Measurements from ENCODE around the gene TEKT5. TPM values are rescaled to one million over a fixed set of nuclear protein-coding genes. Genes with fewer than 3 reads are reported as not detected.
"Not testable (repeated sequence)": the region's sequence is repeated elsewhere in the genome, so short reads cannot be mapped to it uniquely, and the experiment has no call there.

TEKT5 gene
- total and polyA plus RNA-seq, 2 donors (not counting 1 experiment from before 2014, with no cell fraction given): 0.06 TPM; not detected in 1

GRCh38 chr16:10679921-10680320 is 14.8 kb downstream of the TEKT5 start:
- DNase-seq (ENCODE audit: low read depth in 2 of 2): no peak
- TF ChIP-seq EZH2 (IDR thresholded peaks at IDR 0.05; ENCODE audit: low read length, missing control alignments): no peak
- no peak for TF ChIP-seq CTCF (conservative IDR thresholded peaks at IDR 0.05 in 1 of 2, IDR thresholded peaks at IDR 0.05 in 1 of 2; ENCODE audit: low read depth in 1 of 2, low read length in 2 of 2)
- Histone ChIP-seq H3K4me1 (ENCODE audit: control insufficient read depth, extremely low read depth, insufficient read depth, low read length) (no peaks in the 10 kb centered on the region), H3K4me3 (replicated peaks in 1 of 4; ENCODE audit: control extremely low read depth in 1 of 4, insufficient read depth in 1 of 4, low read depth in 3 of 4, low read length in 4 of 4) (no peak overlapping the region), H3K27ac (ENCODE audit: insufficient read depth, low read length) (no peak overlapping the region), H3K36me3 (ENCODE audit: control insufficient read depth, insufficient read depth, low read length) (no peaks in the 10 kb centered on the region), H2AFZ (ENCODE audit: low read length) (no peak overlapping the region), H3K4me2 (ENCODE audit: extremely low read depth, insufficient read depth, low read length) (no peak overlapping the region), H3K9me3 (ENCODE audit: control insufficient read depth, insufficient read depth, low read depth, low read length) (no peaks in the 10 kb centered on the region), H3K9ac (ENCODE audit: insufficient read depth, low read length) (no peak overlapping the region), H3K79me2 (ENCODE audit: control insufficient read depth, insufficient read depth, low read length) (no peaks in the 10 kb centered on the region), H3K27me3 (ENCODE audit: control insufficient read depth, insufficient read depth, low read length) (peaks cover 3% of the 10 kb centered on the region), H4K20me1 (ENCODE audit: control insufficient read depth, extremely low read depth, insufficient read depth, low read length) (no peaks in the 10 kb centered on the region)

DNA sequence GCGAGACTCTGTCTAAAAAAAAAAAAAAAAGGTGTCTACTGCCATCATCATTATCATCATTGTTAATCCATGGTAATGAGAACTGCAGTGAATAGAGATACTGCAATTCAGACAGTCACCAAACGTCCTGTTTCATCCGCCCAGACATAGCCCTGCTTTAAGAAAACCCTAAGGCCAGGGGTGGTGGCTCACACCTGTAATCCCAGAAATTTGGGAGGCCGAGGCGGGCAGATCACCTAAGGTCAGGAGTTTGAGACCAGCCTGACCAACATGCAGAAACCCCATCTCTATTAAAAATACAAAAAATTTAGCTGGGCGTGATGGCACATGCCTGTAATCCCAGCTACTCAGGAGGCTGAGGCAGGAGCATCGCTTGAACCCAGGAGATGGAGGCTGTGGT is 15.3 kb downstream of the TEKT5 start:
- not testable (repeated sequence) for H3K9ac ChIP-seq (ENCODE audit: insufficient read depth, low read length); H3K4me2 ChIP-seq (ENCODE audit: extremely low read depth, insufficient read depth, low read length); DNase-seq (ENCODE audit: low read depth in 2 of 2); H3K27ac ChIP-seq (ENCODE audit: insufficient read depth, low read length); H3K9me3 ChIP-seq (ENCODE audit: control insufficient read depth, insufficient read depth, low read depth, low read length); H3K27me3 ChIP-seq (ENCODE audit: control insufficient read depth, insufficient read depth, low read length); H3K4me3 ChIP-seq (replicated peaks in 1 of 4; ENCODE audit: control extremely low read depth in 1 of 4, insufficient read depth in 1 of 4, low read depth in 3 of 4, low read length in 4 of 4); H3K4me1 ChIP-seq (ENCODE audit: control insufficient read depth, extremely low read depth, insufficient read depth, low read length); H3K79me2 ChIP-seq (ENCODE audit: control insufficient read depth, insufficient read depth, low read length); H4K20me1 ChIP-seq (ENCODE audit: control insufficient read depth, extremely low read depth, insufficient read depth, low read length); H2AFZ ChIP-seq (ENCODE audit: low read length); H3K36me3 ChIP-seq (ENCODE audit: control insufficient read depth, insufficient read depth, low read length)

DNA sequence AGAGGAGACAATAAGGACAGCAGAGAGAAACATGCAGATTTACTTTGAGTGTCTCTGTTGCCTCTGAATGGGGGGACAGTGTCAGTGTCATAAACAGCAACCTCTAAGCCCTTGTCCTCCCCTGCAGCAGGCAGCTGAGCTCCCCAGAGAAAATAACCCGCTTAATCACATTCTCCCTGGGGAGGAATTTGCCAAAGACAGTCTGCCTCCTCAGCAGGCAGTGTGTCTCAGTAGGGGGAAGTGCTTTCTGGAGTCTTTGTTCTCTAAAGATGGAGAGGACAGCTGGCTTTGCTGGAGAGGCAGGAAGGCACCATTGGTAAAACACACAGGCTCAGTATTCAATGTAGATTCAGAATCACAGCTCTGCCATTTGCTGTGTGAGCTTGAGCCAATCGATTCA is 16.1 kb downstream of the TEKT5 start:
- Histone ChIP-seq H3K4me1 (ENCODE audit: control insufficient read depth, extremely low read depth, insufficient read depth, low read length) (no peaks in the 10 kb centered on the region), H3K27ac (ENCODE audit: insufficient read depth, low read length) (no peak overlapping the region), H3K9me3 (ENCODE audit: control insufficient read depth, insufficient read depth, low read depth, low read length) (no peaks in the 10 kb centered on the region), H3K4me2 (ENCODE audit: extremely low read depth, insufficient read depth, low read length) (no peak overlapping the region), H3K36me3 (ENCODE audit: control insufficient read depth, insufficient read depth, low read length) (no peaks in the 10 kb centered on the region), H3K9ac (ENCODE audit: insufficient read depth, low read length) (no peak overlapping the region), H2AFZ (ENCODE audit: low read length) (no peak overlapping the region), H3K27me3 (ENCODE audit: control insufficient read depth, insufficient read depth, low read length) (no peaks in the 10 kb centered on the region), H3K4me3 (replicated peaks in 1 of 4; ENCODE audit: control extremely low read depth in 1 of 4, insufficient read depth in 1 of 4, low read depth in 3 of 4, low read length in 4 of 4) (no peak overlapping the region), H4K20me1 (ENCODE audit: control insufficient read depth, extremely low read depth, insufficient read depth, low read length) (no peaks in the 10 kb centered on the region), H3K79me2 (ENCODE audit: control insufficient read depth, insufficient read depth, low read length) (no peaks in the 10 kb centered on the region)
- TF ChIP-seq CTCF (conservative IDR thresholded peaks at IDR 0.05 in 1 of 2, IDR thresholded peaks at IDR 0.05 in 1 of 2; ENCODE audit: low read depth in 1 of 2, low read length in 2 of 2): no peak
- TF ChIP-seq EZH2 (IDR thresholded peaks at IDR 0.05; ENCODE audit: low read length, missing control alignments): no peak
- no peak for DNase-seq (ENCODE audit: low read depth in 2 of 2)

Data from fibroblast of lung (primary cell).